Stimulated activated CD8-positive, alpha-beta memory T cell treated with anti-CD3 and anti-CD28 coated beads, Interleukin-15, amount 100 ng/mL, for 1 hour (primary cell): ENCODE measurements around the gene EPO.
"Not testable (repeated sequence)": the region's sequence is repeated elsewhere in the genome, so short reads cannot be mapped to it uniquely, and the experiment has no call there.

ENCODE experiments used
- DNase-seq: peaks from one replicate; pipeline ENCODE4 v3.0.0-alpha.2; 2020; ENCODE audit warnings: low read depth

The EPO gene

GRCh38 chr7:100739934-100740333 lies 19.7 kb downstream of the EPO start:
- DNase-seq = no peak

GRCh38 chr7:100744605-100745004 lies 24.3 kb downstream of the EPO start:
- DNase-seq = no peak

- DNase-seq = no peak
Observed at GRCh38 chr7:100745184-100745583, 24.9 kb downstream of the EPO start.

- DNase-seq = no peak
Observed at GRCh38 chr7:100752994-100753393, 32.7 kb downstream of the EPO start.

DNA sequence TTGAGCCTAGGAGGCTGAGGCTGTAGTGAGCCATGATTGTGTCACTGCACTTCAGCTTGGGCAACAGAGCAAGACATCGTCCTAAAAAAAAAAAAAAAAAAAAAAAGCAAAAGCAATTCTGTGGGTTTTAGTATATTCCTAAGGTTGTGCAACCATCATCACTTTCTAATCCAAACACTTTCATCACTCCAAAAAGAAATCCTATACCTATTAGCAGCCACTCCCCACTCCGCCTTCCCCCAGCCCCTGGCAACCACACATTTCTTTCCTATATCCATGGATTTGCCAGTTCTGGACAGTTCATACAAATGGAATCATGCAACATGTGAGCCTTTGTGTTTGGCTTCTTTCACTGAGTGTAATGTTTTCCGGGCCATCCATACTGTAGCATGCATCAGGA lies 33.5 kb downstream of the EPO start:
- no peak for DNase-seq

DNA sequence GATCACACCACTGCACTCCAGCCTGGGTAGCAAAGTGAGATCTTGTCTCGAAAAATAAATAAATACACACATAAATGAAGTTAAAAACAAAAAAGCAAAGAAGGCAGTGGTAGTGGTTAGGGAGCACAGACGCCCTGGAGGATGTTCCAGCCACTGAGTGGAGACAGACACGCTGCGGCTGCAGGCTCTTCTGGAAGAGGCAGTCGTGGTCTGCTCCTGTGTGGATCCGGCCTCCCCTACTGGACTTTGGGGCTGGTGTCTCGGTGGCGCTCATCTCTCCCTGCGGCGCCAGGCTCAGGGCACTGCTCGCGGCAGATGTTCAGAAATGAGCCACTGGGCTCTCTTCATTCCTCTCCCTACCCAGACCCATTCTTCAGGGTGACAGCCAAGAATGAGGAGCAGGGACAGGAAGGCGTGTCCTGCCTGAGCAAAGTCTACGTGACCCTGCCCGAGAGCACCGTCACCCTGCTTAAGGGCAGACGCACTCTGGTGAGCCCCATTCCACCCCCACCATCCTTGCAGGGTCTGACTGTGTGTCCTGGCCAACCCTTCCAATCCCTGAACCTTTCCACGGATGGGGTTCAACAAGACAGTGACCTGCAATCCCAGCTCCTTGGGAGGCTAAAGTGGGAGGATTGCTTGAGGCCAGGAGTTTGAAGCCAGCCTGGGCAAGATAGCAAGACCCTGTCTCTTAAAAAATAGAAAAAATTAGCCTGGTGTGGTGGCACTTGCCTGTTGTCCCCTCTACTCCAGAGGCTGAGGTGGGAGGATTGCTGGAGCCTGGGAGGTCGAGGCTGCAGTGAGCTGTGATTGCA lies 39.3 kb downstream of the EPO start:
- DNase-seq = no peak

DNA sequence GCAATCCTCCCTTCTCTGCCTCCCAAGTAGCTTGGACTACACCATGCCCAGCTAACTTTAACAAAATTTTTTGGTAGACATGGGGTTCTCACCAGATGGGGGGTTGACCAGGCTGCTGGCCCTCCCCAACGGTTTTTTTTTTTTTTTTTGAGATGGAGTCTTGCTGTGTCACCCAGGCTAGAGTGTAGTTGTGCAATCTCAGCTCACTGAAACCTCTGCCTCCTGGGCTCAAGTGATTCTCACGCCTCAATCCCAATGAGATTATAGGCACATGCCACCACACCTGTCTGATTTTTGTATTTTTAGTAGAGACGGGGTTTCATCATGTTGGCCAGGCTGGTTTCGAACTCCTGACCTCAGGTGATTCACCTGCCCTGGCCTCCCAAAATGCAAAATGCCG lies 42.6 kb downstream of the EPO start:
- DNase-seq = not testable (repeated sequence)

DNA sequence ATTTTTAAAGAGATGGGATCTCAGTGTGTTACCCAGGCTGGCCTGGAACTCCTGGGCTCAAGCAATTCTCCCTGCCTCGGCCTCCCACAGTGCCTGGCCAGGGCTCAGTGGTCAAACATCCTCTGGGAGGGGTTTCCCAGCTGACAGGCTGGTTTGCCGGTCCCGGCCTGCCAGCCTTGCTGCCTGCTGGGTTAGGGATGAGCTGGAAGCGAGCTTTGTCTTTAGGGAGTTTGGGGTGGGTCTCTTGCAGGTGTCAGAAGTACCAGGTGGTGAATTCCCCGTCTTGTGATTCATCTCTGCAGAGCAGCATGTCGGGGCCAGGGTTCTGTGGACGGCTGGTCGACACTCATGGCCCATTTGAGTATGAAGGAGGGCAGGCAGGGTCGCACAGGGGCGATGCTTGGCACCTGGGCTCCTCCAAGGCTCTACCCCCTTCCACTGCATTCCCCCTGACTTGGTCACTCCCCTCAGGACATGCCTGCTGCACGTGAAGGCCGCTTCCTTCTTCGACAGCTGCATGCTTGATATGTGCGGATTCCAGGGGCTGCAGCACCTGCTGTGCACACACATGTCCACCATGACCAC lies 43.4 kb downstream of the EPO start:
- DNase-seq = no peak

DNA sequence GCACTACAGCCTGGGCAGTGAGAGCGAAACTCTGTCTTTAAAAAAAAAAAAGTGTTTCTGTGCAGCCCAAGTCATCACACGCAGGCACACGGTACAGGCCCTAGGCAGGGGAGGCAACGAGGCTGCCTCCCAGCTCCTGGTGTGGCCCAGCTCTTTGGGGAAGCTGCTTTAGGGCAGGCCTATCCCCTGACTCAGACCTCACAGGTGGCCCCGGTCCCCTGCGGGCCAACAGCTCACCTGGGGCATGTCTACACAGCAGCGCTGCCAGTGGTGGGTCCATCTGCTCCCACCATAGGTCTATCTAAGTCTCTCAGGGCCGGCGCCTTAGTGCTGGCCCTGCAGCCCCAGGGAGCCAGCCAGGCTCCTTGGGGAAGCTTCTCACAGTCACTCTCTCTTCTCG lies 44.6 kb downstream of the EPO start:
- DNase-seq = no peak

DNA sequence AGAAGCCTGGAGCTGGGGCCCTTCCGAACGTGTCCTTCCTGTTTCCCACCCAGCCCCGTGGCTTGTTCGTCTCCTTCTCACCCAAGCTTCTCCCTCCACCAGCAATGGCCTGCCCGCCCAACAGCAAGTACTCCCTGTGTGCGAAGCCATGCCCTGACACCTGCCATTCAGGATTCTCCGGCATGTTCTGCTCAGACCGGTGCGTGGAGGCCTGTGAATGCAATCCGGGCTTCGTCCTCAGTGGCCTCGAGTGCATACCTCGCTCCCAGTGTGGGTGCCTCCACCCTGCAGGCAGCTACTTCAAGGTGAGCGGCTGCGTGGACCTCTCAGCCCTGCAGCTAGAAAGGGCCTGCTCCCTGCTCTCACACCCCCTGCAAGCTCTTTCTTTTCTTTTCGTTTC lies 45.0 kb downstream of the EPO start:
- no peak for DNase-seq

- DNase-seq = no peak
Observed at GRCh38 chr7:100768784-100769183, 48.5 kb downstream of the EPO start.
